HepG2 (cell line): ENCODE measurements around the gene NSMCE1. TPM values are rescaled to one million over a fixed set of nuclear protein-coding genes. Genes with fewer than 3 reads are reported as not detected.

Experiments
- ATAC-seq: fragments of 200-7000 bp; cut with Tn5 transposase; 3 replicates; pipeline ENCODE4 v1.9.1; 2020; ENCODE audit warnings: mild to moderate bottlenecking, moderate library complexity
- BruUV-seq: library from RNA; stranded (reverse); fragments of 400-500 nt; replicated peaks from 2 replicates; lab custom pipeline; 2021; lab: Mats Ljungman, UMichigan
- CTCF ChIA-PET: fragments of 300-600 bp; formaldehyde crosslinking; extraction: SDS; loops from one replicate; lab custom pipeline; 2021; ENCODE audit warnings: low total read pairs, inconsistent platforms, low intra/inter-chr PET ratio; lab: Yijun Ruan, JAX
- POLR2A ChIA-PET: fragments of 350-600 bp; sonication (Branson Sonifier 250); formaldehyde crosslinking; loops from one replicate; lab custom pipeline; 2020; ENCODE audit warnings: antibody characterized with exemption, inconsistent platforms; lab: Yijun Ruan, JAX
- DNase-seq: peaks from one replicate; pipeline ENCODE4 v3.0.0-alpha.2; 2015; ENCODE audit warnings: low spot score
- FAIRE-seq: peaks from 3 replicates; lab custom pipeline; 2011; peaks lifted over from hg19 to GRCh38; lab: Jason Lieb, UNC
- H2AFZ ChIP-seq: one replicate; pipeline ENCODE4 v1.6.1; 2011; ENCODE audit warnings: low read length, inconsistent platforms
- H3K27ac ChIP-seq: fragments of 300-600 bp; 3 replicates; pipeline ENCODE4 v1.8.0; 2011; ENCODE audit warnings: mixed run types, mild to moderate bottlenecking, mixed read lengths, low read length, inconsistent platforms; ENCODE audit not compliant: insufficient read depth; ENCODE audit errors: extremely low read length
- H3K27me3 ChIP-seq, 2 experiments: fragments of 200-600 bp in 1 of 2; 2 replicates in 1 of 2; 3 replicates in 1 of 2; pipeline versions ENCODE4 v1.6.0 to v1.8.0; 2011; ENCODE audit warnings: low read length in 2 of 2, mild to moderate bottlenecking in 2 of 2, moderate library complexity in 2 of 2, inconsistent platforms in 1 of 2; ENCODE audit not compliant: insufficient read depth in 2 of 2, control insufficient read depth in 1 of 2
- H3K36me3 ChIP-seq, 2 experiments: fragments of 200-600 bp in 1 of 2; replicated peaks in 1 of 2; 2 replicates in 1 of 2; 3 replicates in 1 of 2; pipeline versions ENCODE4 v1.5.1 to v1.8.0; 2011; ENCODE audit warnings: low read length in 2 of 2, inconsistent platforms in 1 of 2; ENCODE audit not compliant: insufficient read depth in 2 of 2, control insufficient read depth in 1 of 2
- H3K4me1 ChIP-seq: 2 replicates; pipeline ENCODE4 v1.5.1; 2012; ENCODE audit warnings: low read length, inconsistent platforms; ENCODE audit not compliant: insufficient read depth
- H3K4me2 ChIP-seq: 2 replicates; pipeline ENCODE4 v1.6.0; 2011; ENCODE audit warnings: low read depth, low read length, inconsistent platforms
- H3K4me3 ChIP-seq, 3 experiments: fragments of 200-600 bp in 1 of 3; sonication (generic), shearing (Covaris generic) in 1 of 3; replicated peaks in 1 of 3; 2 replicates each; pipeline ENCODE4 v1.5.1; 2011 to 2016; ENCODE audit warnings: low read length in 3 of 3, inconsistent platforms in 2 of 3, low read depth in 2 of 3, mild to moderate bottlenecking in 2 of 3, control low read depth in 1 of 3, mixed read lengths in 1 of 3; ENCODE audit not compliant: insufficient read depth in 1 of 3
- H3K79me2 ChIP-seq: one replicate; pipeline ENCODE4 v1.6.1; 2011; ENCODE audit warnings: low read length, inconsistent platforms; ENCODE audit not compliant: insufficient read depth
- H3K9ac ChIP-seq: 2 replicates; pipeline ENCODE4 v1.6.0; 2011; ENCODE audit warnings: mild to moderate bottlenecking, low read depth, low read length, inconsistent platforms; ENCODE audit not compliant: insufficient read depth
- H3K9me3 ChIP-seq: 2 replicates; pipeline ENCODE4 v1.5.1; 2012; ENCODE audit warnings: mild to moderate bottlenecking, low read length
- H4K20me1 ChIP-seq: 2 replicates; pipeline ENCODE4 v1.6.0; 2011; ENCODE audit warnings: inconsistent platforms, mild to moderate bottlenecking, low read length, moderate library complexity; ENCODE audit not compliant: insufficient read depth
- EED ChIP-seq: sonication (generic); formaldehyde crosslinking; IDR thresholded peaks from 2 replicates; pipeline ENCODE4 v1.5.0; 2020; ENCODE audit warnings: mild to moderate bottlenecking, missing genetic modification reagents
- HOXA5 ChIP-seq: sonication (generic); formaldehyde crosslinking; IDR thresholded peaks from 2 replicates; pipeline ENCODE4 v1.4.0; 2020; ENCODE audit warnings: missing genetic modification reagents
- KLF15 ChIP-seq: sonication (generic); formaldehyde crosslinking; IDR thresholded peaks from 2 replicates; pipeline ENCODE4 v1.8.1; 2023; ENCODE audit warnings: borderline replicate concordance, mild to moderate bottlenecking, inconsistent platforms, missing genetic modification reagents, mixed read lengths
- NR2F1 ChIP-seq, 2 experiments: fragments of 450-650 bp in 1 of 2; formaldehyde crosslinking in 1 of 2; IDR thresholded peaks; 2 replicates each; pipeline versions ENCODE4 v1.5.0 to v1.6.1; 2016 to 2020; ENCODE audit warnings: mild to moderate bottlenecking in 1 of 2, missing compliant biosample characterization in 1 of 2, missing genetic modification reagents in 1 of 2, moderate library complexity in 1 of 2
- SCMH1 ChIP-seq: sonication (generic); formaldehyde crosslinking; IDR thresholded peaks from 2 replicates; pipeline ENCODE4 v1.9.0; 2021; ENCODE audit warnings: missing genetic modification reagents, mild to moderate bottlenecking, borderline replicate concordance
- ZBTB1 ChIP-seq: sonication (generic); formaldehyde crosslinking; IDR thresholded peaks from 2 replicates; pipeline ENCODE4 v1.4.0; 2020; ENCODE audit warnings: missing genetic modification reagents, borderline replicate concordance
- ZNF251 ChIP-seq: sonication (generic); formaldehyde crosslinking; IDR thresholded peaks from 2 replicates; pipeline ENCODE4 v1.9.0; 2021; ENCODE audit warnings: mild to moderate bottlenecking, missing genetic modification reagents
- ZNF282 ChIP-seq: fragments of 450-650 bp; IDR thresholded peaks from 2 replicates; pipeline ENCODE4 v1.6.1; 2018; ENCODE audit not compliant: partially characterized antibody
- ZNF567 ChIP-seq: sonication (generic); formaldehyde crosslinking; IDR thresholded peaks from 2 replicates; pipeline ENCODE4 v1.8.1; 2023; ENCODE audit warnings: mild to moderate bottlenecking, missing genetic modification reagents, borderline replicate concordance
- WGBS: methylation state at CpG from one replicate; pipeline ENCODE4 v1.1.6; 2017; ENCODE audit warnings: low lambda C conversion rate; 5-methylcytosine and 5-hydroxymethylcytosine counted together
- in situ Hi-C: cut with HindIII; loops from 2 replicates; pipeline ENCODE4 v1.10.0; 2017; ENCODE audit warnings: low pct_unique_long_range_greater_than_20kb; ENCODE audit not compliant: extremely low pct_ligation_motif_present
- intact Hi-C: fragments of 100-400 bp; cut with micrococcal nuclease; formaldehyde crosslinking; loops from one replicate; pipeline ENCODE4 v1.10.0; 2022; ENCODE audit not compliant: unreplicated experiment
- polyA plus RNA-seq, 8 experiments: library from polyadenylated mRNA; depleted of rRNA in 3 of 8; stranded (reverse) in 7 of 8; unstranded in 1 of 8; fragments of >200 nt; fragmentation: Illumina TruSeq in 4 of 8; extraction: Trizol in 4 of 8; gene quantifications; 2 replicates each; pipeline versions ENCODE4 v1.2.1 to v1.2.3, GENCODE V29; 2011 to 2016; ENCODE audit warnings: low read depth in 4 of 8, missing spikeins in 1 of 8, mixed read lengths in 1 of 8; ENCODE audit not compliant: insufficient read depth in 1 of 8
- total RNA-seq, 5 experiments: library from RNA; depleted of rRNA; stranded (reverse); fragments of >200 nt; fragmentation: Illumina TruSeq; extraction: Trizol; gene quantifications; 2 replicates each; pipeline ENCODE4 v1.2.3, GENCODE V29; 2016; ENCODE audit warnings: low read depth in 1 of 5
- TF ChIP-seq, protein P1 (sequence below): sonication (generic); formaldehyde crosslinking; IDR thresholded peaks from 2 replicates; pipeline ENCODE4 v1.8.0; 2022; ENCODE audit warnings: mild to moderate bottlenecking, missing genetic modification reagents, borderline replicate concordance
- TF ChIP-seq, protein P2 (sequence below): sonication (generic); formaldehyde crosslinking; IDR thresholded peaks from 2 replicates; pipeline ENCODE4 v1.4.0; 2020; ENCODE audit warnings: missing genetic modification reagents
- TF ChIP-seq, protein P3 (sequence below): sonication (generic); formaldehyde crosslinking; IDR thresholded peaks from 2 replicates; pipeline ENCODE4 v1.9.0; 2022; ENCODE audit warnings: low read depth, missing genetic modification reagents
- TF ChIP-seq, protein P4 (sequence below): sonication (generic); formaldehyde crosslinking; IDR thresholded peaks from 2 replicates; pipeline ENCODE4 v1.5.1; 2020; ENCODE audit warnings: missing genetic modification reagents, mild to moderate bottlenecking, borderline replicate concordance
- TF ChIP-seq, protein P5 (sequence below): sonication (generic); formaldehyde crosslinking; IDR thresholded peaks from 2 replicates; pipeline ENCODE4 v1.5.0; 2020; ENCODE audit warnings: missing genetic modification reagents, mild to moderate bottlenecking, borderline replicate concordance

NSMCE1 gene
- total and polyA plus RNA-seq, 2 of the 13 experiments (the other 11 are each of a cell fraction or from before 2014, with no cell fraction given), result 42.7 to 52.9 TPM

DNA sequence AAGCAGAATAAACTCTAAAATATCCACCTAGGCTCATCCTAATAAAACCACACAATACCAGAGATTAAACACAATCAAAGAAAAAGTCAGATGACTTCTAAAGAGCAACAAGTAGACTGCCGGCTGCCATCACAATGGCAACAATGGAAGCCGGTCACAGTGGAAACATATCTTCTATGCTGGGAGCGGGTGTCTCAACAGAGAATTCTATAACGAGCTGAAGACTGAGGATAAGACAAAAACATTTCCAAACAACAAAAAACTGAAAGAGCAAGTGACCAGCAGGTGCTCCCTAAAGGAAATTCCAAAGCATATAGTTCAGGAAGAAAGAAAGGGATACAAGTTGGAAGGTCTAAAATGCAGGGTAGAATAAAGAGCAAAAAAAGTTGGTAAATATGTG is 8.9 kb downstream of the NSMCE1 start:
- Histone ChIP-seq H3K4me3 (no peak overlapping the region), H3K79me2 (no peaks in the 10 kb centered on the region), H2AFZ (no peak overlapping the region), H3K9me3 (no peaks in the 10 kb centered on the region), H3K36me3 (peaks cover 3 to 16% of the 10 kb centered on the region in 2 experiments; a peak in 4 of 5 replicates), H3K27me3 (no peaks in the 10 kb centered on the region), H3K9ac (no peak overlapping the region), H4K20me1 (no peaks in the 10 kb centered on the region), H3K4me2 (no peak overlapping the region), H3K27ac (no peak overlapping the region), H3K4me1 (peaks cover 57% of the 10 kb centered on the region)
- no peak for FAIRE-seq
- ATAC-seq, result no peak
- CTCF ChIA-PET, result no interaction called here
- POLR2A ChIA-PET, result no interaction called here
- DNase-seq, result no peak
- 90% methylated on average over 4 of the region's 4 CpGs for WGBS
- intact Hi-C loops (no loop called here), in situ Hi-C loops (no loop called here)
- no TSS peak for BruUV-seq
- TF ChIP-seq KLF15 (CRISPR knock-in tag) (no peak), SCMH1 (no peak), EED (CRISPR knock-in tag) (no peak), ZNF282 (no peak), ZBTB1 (no peak), HOXA5 (CRISPR knock-in tag) (no peak), ZNF567 (no peak), ZNF251 (no peak), NR2F1 (CRISPR knock-in tag; IDR thresholded peaks at IDR 0.05) (no peak)
- TF ChIP-seq, protein P1, sequence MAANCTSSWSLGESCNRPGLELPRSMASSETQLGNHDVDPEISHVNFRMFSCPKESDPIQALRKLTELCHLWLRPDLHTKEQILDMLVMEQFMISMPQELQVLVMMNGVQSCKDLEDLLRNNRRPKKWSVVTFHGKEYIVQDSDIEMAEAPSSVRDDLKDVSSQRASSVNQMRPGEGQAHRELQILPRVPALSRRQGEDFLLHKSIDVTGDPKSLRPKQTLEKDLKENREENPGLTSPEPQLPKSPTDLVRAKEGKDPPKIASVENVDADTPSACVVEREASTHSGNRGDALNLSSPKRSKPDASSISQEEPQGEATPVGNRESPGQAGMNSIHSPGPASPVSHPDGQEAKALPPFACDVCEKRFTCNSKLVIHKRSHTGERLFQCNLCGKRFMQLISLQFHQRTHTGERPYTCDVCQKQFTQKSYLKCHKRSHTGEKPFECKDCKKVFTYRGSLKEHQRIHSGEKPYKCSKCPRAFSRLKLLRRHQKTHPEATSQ (CRISPR knock-in tag), result no peak
- TF ChIP-seq, protein P2, sequence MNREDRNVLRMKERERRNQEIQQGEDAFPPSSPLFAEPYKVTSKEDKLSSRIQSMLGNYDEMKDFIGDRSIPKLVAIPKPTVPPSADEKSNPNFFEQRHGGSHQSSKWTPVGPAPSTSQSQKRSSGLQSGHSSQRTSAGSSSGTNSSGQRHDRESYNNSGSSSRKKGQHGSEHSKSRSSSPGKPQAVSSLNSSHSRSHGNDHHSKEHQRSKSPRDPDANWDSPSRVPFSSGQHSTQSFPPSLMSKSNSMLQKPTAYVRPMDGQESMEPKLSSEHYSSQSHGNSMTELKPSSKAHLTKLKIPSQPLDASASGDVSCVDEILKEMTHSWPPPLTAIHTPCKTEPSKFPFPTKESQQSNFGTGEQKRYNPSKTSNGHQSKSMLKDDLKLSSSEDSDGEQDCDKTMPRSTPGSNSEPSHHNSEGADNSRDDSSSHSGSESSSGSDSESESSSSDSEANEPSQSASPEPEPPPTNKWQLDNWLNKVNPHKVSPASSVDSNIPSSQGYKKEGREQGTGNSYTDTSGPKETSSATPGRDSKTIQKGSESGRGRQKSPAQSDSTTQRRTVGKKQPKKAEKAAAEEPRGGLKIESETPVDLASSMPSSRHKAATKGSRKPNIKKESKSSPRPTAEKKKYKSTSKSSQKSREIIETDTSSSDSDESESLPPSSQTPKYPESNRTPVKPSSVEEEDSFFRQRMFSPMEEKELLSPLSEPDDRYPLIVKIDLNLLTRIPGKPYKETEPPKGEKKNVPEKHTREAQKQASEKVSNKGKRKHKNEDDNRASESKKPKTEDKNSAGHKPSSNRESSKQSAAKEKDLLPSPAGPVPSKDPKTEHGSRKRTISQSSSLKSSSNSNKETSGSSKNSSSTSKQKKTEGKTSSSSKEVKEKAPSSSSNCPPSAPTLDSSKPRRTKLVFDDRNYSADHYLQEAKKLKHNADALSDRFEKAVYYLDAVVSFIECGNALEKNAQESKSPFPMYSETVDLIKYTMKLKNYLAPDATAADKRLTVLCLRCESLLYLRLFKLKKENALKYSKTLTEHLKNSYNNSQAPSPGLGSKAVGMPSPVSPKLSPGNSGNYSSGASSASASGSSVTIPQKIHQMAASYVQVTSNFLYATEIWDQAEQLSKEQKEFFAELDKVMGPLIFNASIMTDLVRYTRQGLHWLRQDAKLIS (CRISPR knock-in tag), result no peak
- TF ChIP-seq, protein P3, sequence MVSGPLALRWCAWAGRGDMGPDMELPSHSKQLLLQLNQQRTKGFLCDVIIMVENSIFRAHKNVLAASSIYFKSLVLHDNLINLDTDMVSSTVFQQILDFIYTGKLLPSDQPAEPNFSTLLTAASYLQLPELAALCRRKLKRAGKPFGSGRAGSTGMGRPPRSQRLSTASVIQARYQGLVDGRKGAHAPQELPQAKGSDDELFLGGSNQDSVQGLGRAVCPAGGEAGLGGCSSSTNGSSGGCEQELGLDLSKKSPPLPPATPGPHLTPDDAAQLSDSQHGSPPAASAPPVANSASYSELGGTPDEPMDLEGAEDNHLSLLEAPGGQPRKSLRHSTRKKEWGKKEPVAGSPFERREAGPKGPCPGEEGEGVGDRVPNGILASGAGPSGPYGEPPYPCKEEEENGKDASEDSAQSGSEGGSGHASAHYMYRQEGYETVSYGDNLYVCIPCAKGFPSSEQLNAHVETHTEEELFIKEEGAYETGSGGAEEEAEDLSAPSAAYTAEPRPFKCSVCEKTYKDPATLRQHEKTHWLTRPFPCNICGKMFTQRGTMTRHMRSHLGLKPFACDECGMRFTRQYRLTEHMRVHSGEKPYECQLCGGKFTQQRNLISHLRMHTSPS (CRISPR knock-in tag), result no peak
- TF ChIP-seq, protein P4, sequence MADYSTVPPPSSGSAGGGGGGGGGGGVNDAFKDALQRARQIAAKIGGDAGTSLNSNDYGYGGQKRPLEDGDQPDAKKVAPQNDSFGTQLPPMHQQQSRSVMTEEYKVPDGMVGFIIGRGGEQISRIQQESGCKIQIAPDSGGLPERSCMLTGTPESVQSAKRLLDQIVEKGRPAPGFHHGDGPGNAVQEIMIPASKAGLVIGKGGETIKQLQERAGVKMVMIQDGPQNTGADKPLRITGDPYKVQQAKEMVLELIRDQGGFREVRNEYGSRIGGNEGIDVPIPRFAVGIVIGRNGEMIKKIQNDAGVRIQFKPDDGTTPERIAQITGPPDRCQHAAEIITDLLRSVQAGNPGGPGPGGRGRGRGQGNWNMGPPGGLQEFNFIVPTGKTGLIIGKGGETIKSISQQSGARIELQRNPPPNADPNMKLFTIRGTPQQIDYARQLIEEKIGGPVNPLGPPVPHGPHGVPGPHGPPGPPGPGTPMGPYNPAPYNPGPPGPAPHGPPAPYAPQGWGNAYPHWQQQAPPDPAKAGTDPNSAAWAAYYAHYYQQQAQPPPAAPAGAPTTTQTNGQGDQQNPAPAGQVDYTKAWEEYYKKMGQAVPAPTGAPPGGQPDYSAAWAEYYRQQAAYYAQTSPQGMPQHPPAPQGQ (CRISPR knock-in tag), result no peak
- TF ChIP-seq, protein P5, sequence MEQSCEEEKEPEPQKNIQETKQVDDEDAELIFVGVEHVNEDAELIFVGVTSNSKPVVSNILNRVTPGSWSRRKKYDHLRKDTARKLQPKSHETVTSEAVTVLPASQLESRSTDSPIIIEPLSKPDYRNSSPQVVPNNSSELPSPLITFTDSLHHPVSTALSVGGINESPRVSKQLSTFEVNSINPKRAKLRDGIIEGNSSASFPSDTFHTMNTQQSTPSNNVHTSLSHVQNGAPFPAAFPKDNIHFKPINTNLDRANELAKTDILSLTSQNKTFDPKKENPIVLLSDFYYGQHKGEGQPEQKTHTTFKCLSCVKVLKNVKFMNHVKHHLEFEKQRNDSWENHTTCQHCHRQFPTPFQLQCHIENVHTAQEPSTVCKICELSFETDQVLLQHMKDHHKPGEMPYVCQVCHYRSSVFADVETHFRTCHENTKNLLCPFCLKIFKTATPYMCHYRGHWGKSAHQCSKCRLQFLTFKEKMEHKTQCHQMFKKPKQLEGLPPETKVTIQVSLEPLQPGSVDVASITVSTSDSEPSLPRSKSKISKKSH, result no peak
